GM19099 (cell line): ENCODE measurements around the gene CFH.

ENCODE experiments used
- POLR2A ChIP-seq: IDR thresholded peaks from 3 replicates; pipeline ENCODE4 v1.6.1; 2011; ENCODE audit warnings: low read depth; ENCODE audit not compliant: insufficient read length; ENCODE audit errors: extremely low read depth

Gene CFH

GRCh38 chr1:196651637-196652215 lies at the start of gene CFH:
Gene CFH (plus strand): TSS chr1:196652043. CDS start chr1:196652118, 75 bp downstream.
- TF ChIP-seq POLR2A, result no peak

GRCh38 chr1:196603651-196604050 lies 48.2 kb upstream of the CFH start:
- TF ChIP-seq POLR2A, result no peak

DNA sequence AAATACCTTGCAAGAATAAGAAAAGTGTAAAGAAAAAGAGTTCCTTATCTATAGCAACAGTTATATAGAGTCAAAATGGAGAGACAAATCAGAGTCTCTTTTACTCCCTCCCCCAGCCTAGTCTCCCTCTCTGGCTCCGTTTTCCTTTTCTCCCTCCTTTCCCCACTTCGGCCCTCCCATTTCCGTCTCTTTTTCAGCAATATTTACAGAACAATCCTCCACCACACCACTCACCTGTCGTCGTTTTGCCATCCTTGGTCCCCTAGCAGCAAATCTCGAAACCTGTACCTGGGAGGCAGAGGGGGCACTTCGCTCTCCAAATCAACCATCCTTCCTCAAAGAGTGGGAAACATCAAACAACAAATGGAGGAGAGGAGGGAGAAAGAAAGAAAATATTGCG lies 43.9 kb upstream of the CFH start:
- no peak for TF ChIP-seq POLR2A

DNA sequence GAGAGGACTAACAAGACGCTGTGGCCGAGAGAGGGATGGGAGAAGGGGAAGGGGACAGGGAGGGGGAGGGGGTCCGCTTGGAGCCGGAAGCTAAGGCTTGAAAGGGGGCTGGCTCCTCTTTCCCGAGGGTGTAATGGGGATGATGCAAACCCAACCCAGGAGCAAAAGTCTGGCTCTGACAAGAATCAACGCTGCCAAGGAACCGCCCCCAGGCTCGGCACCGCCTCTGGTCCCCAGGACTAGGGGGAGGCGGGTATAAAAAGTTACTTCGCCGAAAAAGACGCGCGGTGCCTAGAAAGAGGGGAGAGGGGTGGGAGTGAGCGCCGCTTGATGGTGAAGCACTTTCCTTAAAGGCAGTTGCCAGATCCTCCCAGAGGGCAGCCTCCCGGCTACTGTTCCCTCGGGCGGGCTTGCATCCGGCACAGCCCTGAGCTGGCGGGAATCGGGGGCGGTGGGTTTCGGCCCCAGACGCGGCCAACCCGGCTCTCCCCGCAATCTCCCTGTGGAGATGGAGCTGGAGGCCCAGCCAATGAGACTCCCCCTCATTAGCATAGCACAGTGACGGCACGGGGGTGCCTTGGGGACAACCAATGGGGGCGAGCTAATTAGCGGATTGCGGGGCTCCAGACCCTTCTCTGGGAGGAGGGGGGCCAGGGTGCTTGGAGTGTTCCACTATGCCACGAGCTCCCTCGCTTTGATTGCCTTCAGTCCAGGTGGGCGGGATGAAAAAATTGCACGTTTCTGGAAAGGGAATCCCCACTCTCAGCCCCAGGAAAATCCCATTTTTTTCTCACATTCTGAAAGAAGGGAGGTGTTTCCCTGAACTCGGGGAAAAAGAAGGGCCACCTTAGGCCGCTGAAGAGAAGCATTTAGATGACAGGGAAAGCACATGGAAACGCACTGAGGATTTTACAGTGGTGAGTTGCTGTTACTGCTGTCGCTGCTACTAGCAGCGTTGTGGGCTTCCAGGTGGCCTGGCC lies 43.2 kb upstream of the CFH start, which contains the start of gene KCNT2:
Gene KCNT2 (minus strand): TSS at position 51 of the 980 bp plus-strand sequence. CDS start 131 bp downstream, outside the sequence.
- no peak for TF ChIP-seq POLR2A

DNA sequence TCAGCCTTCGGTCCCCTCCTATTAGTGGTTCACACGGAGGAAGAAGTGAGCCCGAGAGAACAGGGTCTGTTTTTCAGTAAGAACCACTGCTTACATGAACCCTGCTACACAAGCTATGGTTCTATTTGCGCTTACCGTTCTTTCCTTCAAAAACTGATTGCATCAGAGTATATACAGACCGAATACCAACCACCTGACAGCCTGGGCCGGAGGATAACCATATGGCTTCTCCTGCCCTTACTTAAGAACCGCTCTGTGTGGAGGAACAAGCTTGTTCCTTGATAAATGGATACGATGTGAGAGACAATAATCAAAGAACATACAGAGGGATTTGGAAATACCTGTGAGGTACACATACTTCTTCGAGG lies 42.5 kb upstream of the CFH start:
- no peak for TF ChIP-seq POLR2A

GRCh38 chr1:196611873-196612272 lies 40.0 kb upstream of the CFH start:
- TF ChIP-seq POLR2A, result no peak

- TF ChIP-seq POLR2A, result no peak
These were observed 32.1 kb upstream of the CFH start for GRCh38 chr1:196619721-196620120.

- no peak for TF ChIP-seq POLR2A
These were observed 28.8 kb upstream of the CFH start for GRCh38 chr1:196623079-196623478.

DNA sequence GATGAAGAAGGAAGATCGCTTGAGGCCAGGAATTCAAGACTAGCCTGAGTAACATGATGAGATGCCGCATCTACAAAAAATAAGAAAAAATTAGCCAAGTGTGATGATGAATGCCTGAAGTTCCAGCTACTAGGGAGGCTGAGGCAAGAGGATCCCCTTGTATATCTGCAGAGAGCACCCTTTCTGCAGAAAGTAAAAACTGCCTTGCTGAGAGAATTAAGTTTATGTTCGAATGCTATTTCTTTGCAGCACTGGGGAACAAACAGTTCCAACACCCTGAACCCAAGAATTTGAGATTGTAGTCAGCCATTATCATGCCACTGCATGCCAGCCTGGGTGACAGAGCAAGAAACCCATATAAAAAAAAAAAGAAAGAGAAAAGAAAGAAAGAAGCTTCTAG lies 23.0 kb upstream of the CFH start:
- no peak for TF ChIP-seq POLR2A

DNA sequence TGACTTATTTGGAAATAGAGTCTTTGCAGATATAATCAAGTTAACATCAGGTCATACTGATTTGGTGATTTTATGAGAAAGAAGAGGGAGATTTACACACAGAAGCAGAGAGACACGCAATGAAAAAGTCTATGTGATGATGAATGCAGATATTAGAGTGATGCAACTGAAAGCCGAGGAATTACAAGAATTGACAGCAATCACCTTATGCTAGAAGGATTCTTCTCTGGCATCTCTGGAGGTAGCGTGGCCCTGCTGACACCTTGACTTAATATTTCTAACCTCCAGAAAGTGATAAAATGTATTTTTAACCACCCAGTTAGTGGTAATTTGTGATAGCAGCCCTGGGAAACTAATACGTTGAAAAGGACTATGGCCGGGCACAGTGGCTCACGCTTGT lies 14.2 kb upstream of the CFH start:
- no peak for TF ChIP-seq POLR2A

GRCh38 chr1:196638466-196638865 lies 13.4 kb upstream of the CFH start:
- no peak for TF ChIP-seq POLR2A

GRCh38 chr1:196640976-196641375 lies 10.9 kb upstream of the CFH start:
- no peak for TF ChIP-seq POLR2A

- TF ChIP-seq POLR2A, result no peak
These were observed 1.9 kb upstream of the CFH start for GRCh38 chr1:196649990-196650389.

GRCh38 chr1:196650403-196650802 lies 1.4 kb upstream of the CFH start:
- no peak for TF ChIP-seq POLR2A

GRCh38 chr1:196651079-196651478 lies 764 bp upstream of the CFH start:
- TF ChIP-seq POLR2A, result no peak

DNA sequence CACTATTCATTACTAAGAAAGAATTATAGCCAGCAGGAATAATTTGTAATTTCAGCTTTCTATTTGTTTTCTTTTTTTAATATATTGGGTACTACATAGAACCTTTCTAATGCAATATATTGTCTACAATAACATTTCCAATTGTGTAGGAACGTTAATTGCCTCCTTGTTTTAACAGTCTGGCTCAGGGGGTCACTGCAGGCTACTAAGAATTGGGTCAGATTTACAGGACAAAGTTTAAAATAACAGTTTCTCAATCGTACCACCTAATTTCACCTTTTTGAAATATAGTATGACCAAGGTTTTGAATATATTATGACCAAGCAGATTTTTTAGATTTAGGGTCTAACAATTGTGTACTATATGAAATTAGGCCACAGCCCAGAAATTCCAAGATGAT lies 2.4 kb downstream of the CFH start:
- TF ChIP-seq POLR2A, result no peak
